ENCODE measurements around the gene ZNF804B. TPM values are rescaled to one million over a fixed set of nuclear protein-coding genes. Genes with fewer than 3 reads are reported as not detected.

The ZNF804B gene
- total RNA-seq, 4 donors from 2014 or later: not detected

- DNase-seq (ENCODE audit: low spot score) (no peak), ATAC-seq (ENCODE audit: low FRiP score) (no peak)
- TF ChIP-seq CTCF (IDR thresholded peaks at IDR 0.05): no peak
These were observed 156.1 kb downstream of the ZNF804B start for GRCh38 chr7:88915615-88916014.

GRCh38 chr7:88919478-88920131 lies 160.1 kb downstream of the ZNF804B start:
- DNase-seq (ENCODE audit: low spot score): no peak
- no peak for ATAC-seq (ENCODE audit: low FRiP score)
- TF ChIP-seq CTCF (IDR thresholded peaks at IDR 0.05): no peak

- no peak for DNase-seq (ENCODE audit: low spot score)
- TF ChIP-seq CTCF (IDR thresholded peaks at IDR 0.05): no peak
- ATAC-seq (ENCODE audit: low FRiP score): no peak
These were observed 163.4 kb downstream of the ZNF804B start for GRCh38 chr7:88922944-88923343.

- ATAC-seq (ENCODE audit: low FRiP score) (no peak), DNase-seq (ENCODE audit: low spot score) (no peak)
- no peak for TF ChIP-seq CTCF (IDR thresholded peaks at IDR 0.05)
These were observed 168.8 kb downstream of the ZNF804B start for GRCh38 chr7:88928276-88928675.

DNA sequence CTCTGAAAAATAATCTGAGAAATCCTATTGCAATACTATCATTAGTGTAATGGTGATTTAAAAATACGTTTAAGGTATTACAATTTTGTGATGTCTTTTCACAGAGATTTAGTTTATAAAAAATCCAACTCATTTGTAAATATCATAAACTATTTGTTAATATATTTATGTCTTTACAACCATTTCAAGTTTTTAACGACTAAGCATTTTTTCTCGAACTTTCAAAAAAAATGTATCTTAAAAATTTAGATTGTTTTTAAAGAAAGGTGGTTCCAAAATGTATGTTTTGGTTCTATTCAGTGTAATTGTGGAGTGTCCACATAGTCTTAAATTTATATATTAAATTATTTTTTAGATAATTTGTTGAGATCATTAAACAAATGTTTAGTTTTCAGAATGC lies 170.2 kb downstream of the ZNF804B start:
- DNase-seq (ENCODE audit: low spot score) (no peak), ATAC-seq (ENCODE audit: low FRiP score) (no peak)
- no peak for TF ChIP-seq CTCF (IDR thresholded peaks at IDR 0.05)

- no peak for ATAC-seq (ENCODE audit: low FRiP score)
- TF ChIP-seq CTCF (IDR thresholded peaks at IDR 0.05): no peak
- DNase-seq (ENCODE audit: low spot score): no peak
These were observed 173.8 kb downstream of the ZNF804B start for GRCh38 chr7:88933285-88933684.

GRCh38 chr7:88942815-88943501 lies 183.5 kb downstream of the ZNF804B start:
- no peak for ATAC-seq (ENCODE audit: low FRiP score)
- no peak for DNase-seq (ENCODE audit: low spot score)
- no peak for TF ChIP-seq CTCF (IDR thresholded peaks at IDR 0.05)
